ENCODE measurements around the gene ROBO4. TPM values are rescaled to one million over a fixed set of nuclear protein-coding genes. Genes with fewer than 3 reads are reported as not detected.

The ROBO4 gene
- total RNA-seq, 2 experiments from 2014 or later, result not detected

- H3K9me2 ChIP-seq (ENCODE audit: insufficient read depth, low read length), result no peaks in the 10 kb centered on the region
- BruUV-seq (replicated peaks), result no TSS peak
- H2AFZ ChIP-seq (ENCODE audit: low read length), result no peak overlapping the region
- H3K4me1 ChIP-seq (ENCODE audit: insufficient read depth, low read length, poor library complexity, severe bottlenecking), result no peaks in the 10 kb centered on the region
- H3K36me3 ChIP-seq (ENCODE audit: insufficient read depth, low read length), result no peaks in the 10 kb centered on the region
- CTCF ChIA-PET (ENCODE audit: unreplicated experiment), result no interaction called here
- H4K20me1 ChIP-seq (ENCODE audit: insufficient read depth, low read length), result no peaks in the 10 kb centered on the region
- no peaks in the 10 kb centered on the region for H3K79me2 ChIP-seq (ENCODE audit: insufficient read depth, low read depth, low read length)
- no peak overlapping the region for H3K4me2 ChIP-seq (ENCODE audit: low read length)
- no peak for DNase-seq (ENCODE audit: low spot score)
- H3K4me3 ChIP-seq (ENCODE audit: low read depth, low read length, poor library complexity, severe bottlenecking), result no peak overlapping the region
- intact Hi-C loops (cut with micrococcal nuclease; ENCODE audit: unreplicated experiment), result no loop called here
- POLR2A ChIA-PET, result interaction anchor here (0.6 to 1.4 kb wide), 2 partner anchors 21 to 875 kb away, joined by 3 to 4 read pairs; no protein-coding TSS in a partner anchor
- no peak overlapping the region for H3K27ac ChIP-seq (ENCODE audit: low read depth, low read length, poor library complexity, severe bottlenecking)
- no peaks in the 10 kb centered on the region for H3K9me3 ChIP-seq (ENCODE audit: low read length)
- TF ChIP-seq CTCF (conservative IDR thresholded peaks at IDR 0.05; ENCODE audit: low read length) (no peak), EZH2phosphoT487 (IDR thresholded peaks at IDR 0.05; ENCODE audit: borderline replicate concordance, low read depth, low read length) (no peak)
These were observed 6.2 kb downstream of the ROBO4 start for GRCh38 chr11:124891373-124891861.

- Histone ChIP-seq H4K20me1 (ENCODE audit: insufficient read depth, low read length) (no peaks in the 10 kb centered on the region), H3K27ac (ENCODE audit: low read depth, low read length, poor library complexity, severe bottlenecking) (no peak overlapping the region), H3K4me3 (ENCODE audit: low read depth, low read length, poor library complexity, severe bottlenecking) (no peak overlapping the region), H3K79me2 (ENCODE audit: insufficient read depth, low read depth, low read length) (no peaks in the 10 kb centered on the region), H3K36me3 (ENCODE audit: insufficient read depth, low read length) (no peaks in the 10 kb centered on the region), H3K9me2 (ENCODE audit: insufficient read depth, low read length) (no peaks in the 10 kb centered on the region), H3K4me2 (ENCODE audit: low read length) (no peak overlapping the region), H3K4me1 (ENCODE audit: insufficient read depth, low read length, poor library complexity, severe bottlenecking) (no peaks in the 10 kb centered on the region), H3K9me3 (ENCODE audit: low read length) (no peaks in the 10 kb centered on the region), H2AFZ (ENCODE audit: low read length) (no peak overlapping the region)
- TF ChIP-seq CTCF (conservative IDR thresholded peaks at IDR 0.05; ENCODE audit: low read length), result no peak
- no peak for TF ChIP-seq EZH2phosphoT487 (IDR thresholded peaks at IDR 0.05; ENCODE audit: borderline replicate concordance, low read depth, low read length)
- CTCF ChIA-PET (ENCODE audit: unreplicated experiment), result no interaction called here
- POLR2A ChIA-PET, result interaction anchor here (0.6 to 1.4 kb wide), 3 partner anchors 9 to 875 kb away, joined by 3 to 5 read pairs (median 4); no protein-coding TSS in a partner anchor
- no TSS peak for BruUV-seq (replicated peaks)
- DNase-seq (ENCODE audit: low spot score), result no peak
- intact Hi-C loops (cut with micrococcal nuclease; ENCODE audit: unreplicated experiment), result no loop called here
These were observed 6.8 kb downstream of the ROBO4 start for GRCh38 chr11:124890683-124891372.

GRCh38 chr11:124890151-124890550 lies 7.5 kb downstream of the ROBO4 start:
- TF ChIP-seq CTCF (conservative IDR thresholded peaks at IDR 0.05; ENCODE audit: low read length) (no peak), EZH2phosphoT487 (IDR thresholded peaks at IDR 0.05; ENCODE audit: borderline replicate concordance, low read depth, low read length) (no peak)
- Histone ChIP-seq H3K9me3 (ENCODE audit: low read length) (no peaks in the 10 kb centered on the region), H2AFZ (ENCODE audit: low read length) (no peak overlapping the region), H3K4me3 (ENCODE audit: low read depth, low read length, poor library complexity, severe bottlenecking) (no peak overlapping the region), H3K27ac (ENCODE audit: low read depth, low read length, poor library complexity, severe bottlenecking) (no peak overlapping the region), H3K36me3 (ENCODE audit: insufficient read depth, low read length) (no peaks in the 10 kb centered on the region), H4K20me1 (ENCODE audit: insufficient read depth, low read length) (no peaks in the 10 kb centered on the region), H3K4me1 (ENCODE audit: insufficient read depth, low read length, poor library complexity, severe bottlenecking) (no peaks in the 10 kb centered on the region), H3K4me2 (ENCODE audit: low read length) (no peak overlapping the region), H3K79me2 (ENCODE audit: insufficient read depth, low read depth, low read length) (no peaks in the 10 kb centered on the region), H3K9me2 (ENCODE audit: insufficient read depth, low read length) (no peaks in the 10 kb centered on the region)
- no peak for DNase-seq (ENCODE audit: low spot score)
- intact Hi-C loops (cut with micrococcal nuclease; ENCODE audit: unreplicated experiment), result no loop called here
- BruUV-seq (replicated peaks), result no TSS peak
- CTCF ChIA-PET (ENCODE audit: unreplicated experiment), result no interaction called here
- POLR2A ChIA-PET, result interaction anchor here (0.6 to 1.4 kb wide), 3 partner anchors 9 to 363 kb away, joined by 3 to 5 read pairs (median 4); no protein-coding TSS in a partner anchor

Measured in OCI-LY7 (cell line).